Caco-2 (cell line): ENCODE data around the gene RPS16. TPM values are rescaled to one million over a fixed set of nuclear protein-coding genes. Genes with fewer than 3 reads are reported as not detected.

Experiments
- BruUV-seq: library from RNA; stranded (reverse); fragments of 400-500 nt; replicated peaks from 2 replicates; lab custom pipeline; 2021; lab: Mats Ljungman, UMichigan
- CTCF ChIA-PET: fragments of 300-600 bp; sonication (Branson Sonifier 250); formaldehyde crosslinking; loops from one replicate; lab custom pipeline; 2022; ENCODE audit warnings: antibody characterized with exemption; lab: Charles Lee
- POLR2A ChIA-PET: fragments of 300-600 bp; sonication (Branson Sonifier 250); formaldehyde crosslinking; loops from one replicate; lab custom pipeline; 2022; ENCODE audit warnings: antibody characterized with exemption; lab: Charles Lee
- DNase-seq, 2 experiments: peaks; one replicate each; pipeline versions ENCODE4 v3.0.0 to v3.0.0-alpha.2; 2020 to 2022
- H3K27me3 ChIP-seq: replicated peaks from 2 replicates; pipeline ENCODE4 v1.6.0; 2011; ENCODE audit warnings: low read length; ENCODE audit not compliant: control insufficient read depth, insufficient read depth
- H3K36me3 ChIP-seq: 2 replicates; pipeline ENCODE4 v1.5.1; 2011; ENCODE audit warnings: low read length; ENCODE audit not compliant: control insufficient read depth, insufficient read depth
- H3K4me1 ChIP-seq: fragments of 250-450 bp; sonication (Bioruptor Pico); 2 replicates; pipeline ENCODE4 v1.5.1; 2020; ENCODE audit warnings: mild to moderate bottlenecking
- H3K4me3 ChIP-seq: 2 replicates; pipeline ENCODE4 v1.5.1; 2011; ENCODE audit warnings: low read depth, mild to moderate bottlenecking, control low read depth, low read length
- H3K9me3 ChIP-seq: fragments of 250-450 bp; sonication (Bioruptor Pico); 2 replicates; pipeline ENCODE4 v1.5.1; 2020; ENCODE audit warnings: mild to moderate bottlenecking, moderate library complexity
- H3K27ac Mint-ChIP-seq: one replicate; pipeline ENCODE4 v1.8.0; 2022; ENCODE audit warnings: mixed read lengths; ENCODE audit not compliant: unreplicated experiment
- H3K27me3 Mint-ChIP-seq: one replicate; pipeline ENCODE4 v1.8.0; 2022; ENCODE audit warnings: mixed read lengths; ENCODE audit not compliant: insufficient read depth, unreplicated experiment
- H3K36me3 Mint-ChIP-seq: one replicate; pipeline ENCODE4 v1.8.0; 2022; ENCODE audit warnings: mild to moderate bottlenecking, mixed read lengths; ENCODE audit not compliant: insufficient read depth, unreplicated experiment
- H3K4me1 Mint-ChIP-seq: one replicate; pipeline ENCODE4 v1.8.0; 2022; ENCODE audit warnings: low read depth, mixed read lengths; ENCODE audit not compliant: unreplicated experiment
- H3K4me3 Mint-ChIP-seq: one replicate; pipeline ENCODE4 v1.8.0; 2022; ENCODE audit warnings: mild to moderate bottlenecking, moderate library complexity, mixed read lengths; ENCODE audit not compliant: unreplicated experiment
- H3K9me3 Mint-ChIP-seq: one replicate; pipeline ENCODE4 v1.8.0; 2022; ENCODE audit warnings: mixed read lengths; ENCODE audit not compliant: unreplicated experiment
- intact Hi-C: fragments of 100-400 bp; cut with micrococcal nuclease; formaldehyde crosslinking; loops from one replicate; pipeline ENCODE4 v1.10.0; 2022; ENCODE audit not compliant: unreplicated experiment
- total RNA-seq: library from RNA; stranded (reverse); gene quantifications from 2 replicates; pipeline ENCODE4 v1.2.3, GENCODE V29; 2022
- TF ChIP-seq, protein P1 (sequence below), 2 experiments: fragments of 200-600 bp in 1 of 2; IDR thresholded peaks; 1 replicate in 1 of 2; 2 replicates in 1 of 2; pipeline versions ENCODE4 v1.5.1 to v1.8.0; 2011 to 2022; ENCODE audit warnings: antibody characterized with exemption in 1 of 2, control low read depth in 1 of 2, inconsistent platforms in 1 of 2, low read depth in 1 of 2, low read length in 1 of 2, mild to moderate bottlenecking in 1 of 2, moderate library complexity in 1 of 2; ENCODE audit not compliant: insufficient read depth in 1 of 2, severe bottlenecking in 1 of 2, unreplicated experiment in 1 of 2

Gene RPS16
- total RNA-seq, 1 experiment from 2014 or later = 2,801 TPM

DNA sequence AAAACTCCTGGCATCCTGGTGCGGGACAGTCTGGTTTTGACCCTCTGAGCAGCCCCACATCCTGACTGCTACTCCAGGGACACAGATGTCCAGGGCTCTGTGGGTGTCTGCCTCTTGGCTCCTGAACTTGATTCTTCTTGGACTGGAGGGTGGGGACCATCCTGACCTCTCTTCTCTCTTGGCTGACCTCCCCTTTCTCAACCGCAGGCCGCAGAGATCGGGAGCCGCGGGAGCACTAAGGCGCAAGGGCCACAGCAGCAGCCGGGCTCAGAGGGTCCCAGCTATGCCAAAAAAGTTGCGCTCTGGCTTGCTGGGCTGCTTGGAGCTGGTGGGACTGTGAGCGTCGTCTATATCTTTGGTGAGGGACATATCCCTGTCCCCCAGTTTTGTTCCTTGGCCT lies 45.9 kb upstream of the RPS16 start:
- intact Hi-C loops = loop anchor here (2.0 kb wide), 1 partner anchor 37 kb away; the partner anchor contains the start of gene SUPT5H
- no peaks in the 10 kb centered on the region for H3K27me3 Mint-ChIP-seq
- no peaks in the 10 kb centered on the region for H3K27me3 ChIP-seq
- H3K36me3 Mint-ChIP-seq = peaks cover 74% of the 10 kb centered on the region
- H3K4me1 Mint-ChIP-seq = peaks cover 17% of the 10 kb centered on the region
- H3K9me3 Mint-ChIP-seq = no peaks in the 10 kb centered on the region
- H3K36me3 ChIP-seq = peaks cover 4% of the 10 kb centered on the region
- H3K27ac Mint-ChIP-seq = peak overlapping the region; percentile 81
- H3K9me3 ChIP-seq = no peaks in the 10 kb centered on the region
- TF ChIP-seq, protein P1, sequence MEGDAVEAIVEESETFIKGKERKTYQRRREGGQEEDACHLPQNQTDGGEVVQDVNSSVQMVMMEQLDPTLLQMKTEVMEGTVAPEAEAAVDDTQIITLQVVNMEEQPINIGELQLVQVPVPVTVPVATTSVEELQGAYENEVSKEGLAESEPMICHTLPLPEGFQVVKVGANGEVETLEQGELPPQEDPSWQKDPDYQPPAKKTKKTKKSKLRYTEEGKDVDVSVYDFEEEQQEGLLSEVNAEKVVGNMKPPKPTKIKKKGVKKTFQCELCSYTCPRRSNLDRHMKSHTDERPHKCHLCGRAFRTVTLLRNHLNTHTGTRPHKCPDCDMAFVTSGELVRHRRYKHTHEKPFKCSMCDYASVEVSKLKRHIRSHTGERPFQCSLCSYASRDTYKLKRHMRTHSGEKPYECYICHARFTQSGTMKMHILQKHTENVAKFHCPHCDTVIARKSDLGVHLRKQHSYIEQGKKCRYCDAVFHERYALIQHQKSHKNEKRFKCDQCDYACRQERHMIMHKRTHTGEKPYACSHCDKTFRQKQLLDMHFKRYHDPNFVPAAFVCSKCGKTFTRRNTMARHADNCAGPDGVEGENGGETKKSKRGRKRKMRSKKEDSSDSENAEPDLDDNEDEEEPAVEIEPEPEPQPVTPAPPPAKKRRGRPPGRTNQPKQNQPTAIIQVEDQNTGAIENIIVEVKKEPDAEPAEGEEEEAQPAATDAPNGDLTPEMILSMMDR (IDR thresholded peaks at IDR 0.05; ENCODE audit: insufficient read depth in 1 of 2, low read depth in 1 of 2, low read length in 1 of 2, severe bottlenecking in 1 of 2, unreplicated experiment in 1 of 2) = no peak
- ChIA-PET POLR2A (interaction anchor here (0.9 kb wide), 1 partner anchor 46 kb away, joined by 4 read pairs; the partner anchor contains the start of gene RPS16), CTCF (interaction anchor here (0.5 to 0.7 kb wide), 2 partner anchors 21 to 38 kb away, joined by 3 to 5 read pairs; no protein-coding TSS in a partner anchor)
- no TSS peak for BruUV-seq
- DNase-seq = no peak
- peak overlapping the region; percentile 92 for H3K4me3 Mint-ChIP-seq
- 0 out of 2 replicates have a peak, but pooled peaks cover 5% of the 10 kb centered on the region for H3K4me1 ChIP-seq
- peak overlapping the region; percentile 94 for H3K4me3 ChIP-seq

- DNase-seq = no peak
- peak overlapping the region; percentile 92 for H3K4me3 Mint-ChIP-seq
- H3K4me1 Mint-ChIP-seq = peaks cover 17% of the 10 kb centered on the region
- Histone ChIP-seq H3K27me3 (no peaks in the 10 kb centered on the region), H3K4me1 (0 out of 2 replicates have a peak, but pooled peaks cover 5% of the 10 kb centered on the region), H3K9me3 (no peaks in the 10 kb centered on the region), H3K4me3 (peak overlapping the region; percentile 94), H3K36me3 (peaks cover 5% of the 10 kb centered on the region)
- peak overlapping the region; percentile 81 for H3K27ac Mint-ChIP-seq
- H3K9me3 Mint-ChIP-seq = no peaks in the 10 kb centered on the region
- ChIA-PET POLR2A (interaction anchor here (0.6 to 1.2 kb wide), 4 partner anchors 45 to 985 kb away, joined by 3 to 41 read pairs (median 6); partner anchors contain the start of gene RPS16), CTCF (interaction anchor here (0.6 kb wide), 2 partner anchors 46 to 90 kb away, joined by 3 to 5 read pairs; partner anchors contain the start of gene PAF1)
- H3K36me3 Mint-ChIP-seq = peaks cover 76% of the 10 kb centered on the region
- BruUV-seq = TSS peak; percentile 26
- intact Hi-C loops = loop anchor here (2.0 kb wide), 1 partner anchor 36 kb away; the partner anchor contains the start of gene SUPT5H
- TF ChIP-seq, protein P1 (IDR thresholded peaks at IDR 0.05; ENCODE audit: insufficient read depth in 1 of 2, low read depth in 1 of 2, low read length in 1 of 2, severe bottlenecking in 1 of 2, unreplicated experiment in 1 of 2) = no peak
- H3K27me3 Mint-ChIP-seq = no peaks in the 10 kb centered on the region
Measured at GRCh38 chr19:39481229-39481545, 45.4 kb upstream of the RPS16 start.

GRCh38 chr19:39480337-39481228 lies 44.8 kb upstream of the RPS16 start, which contains the start of gene TIMM50:
Gene TIMM50 (plus strand): TSS chr19:39480838. CDS start chr19:39480854, 16 bp downstream.
- H3K36me3 ChIP-seq = peaks cover 8% of the 10 kb centered on the region
- 0 out of 2 replicates have a peak, but pooled peaks cover 5% of the 10 kb centered on the region for H3K4me1 ChIP-seq
- no TSS peak for BruUV-seq
- Mint-ChIP-seq H3K4me1 (peaks cover 17% of the 10 kb centered on the region), H3K4me3 (peak within 1 kb of the TSS; percentile 92), H3K27me3 (no peaks in the 10 kb centered on the region), H3K36me3 (peaks cover 76% of the 10 kb centered on the region), H3K9me3 (no peaks in the 10 kb centered on the region), H3K27ac (peak within 1 kb of the TSS; percentile 81)
- CTCF ChIA-PET = interaction anchor here (0.6 to 0.9 kb wide), 3 partner anchors 17 to 90 kb away, joined by 3 to 5 read pairs (median 3); partner anchors contain the start of gene PAF1
- H3K9me3 ChIP-seq = no peaks in the 10 kb centered on the region
- intact Hi-C loops = loop anchor here (2.0 kb wide), 1 partner anchor 36 kb away; the partner anchor contains the start of gene SUPT5H
- TF ChIP-seq, protein P1 (IDR thresholded peaks at IDR 0.05; ENCODE audit: insufficient read depth in 1 of 2, low read depth in 1 of 2, low read length in 1 of 2, severe bottlenecking in 1 of 2, unreplicated experiment in 1 of 2) = peak in 1 of 2 experiments; percentile 8
- POLR2A ChIA-PET = interaction anchor here (0.6 to 1.2 kb wide), 7 partner anchors 11 to 985 kb away, joined by 3 to 41 read pairs (median 3); partner anchors contain the start of gene RPS16
- H3K4me3 ChIP-seq = peak within 1 kb of the TSS; percentile 94
- no peaks in the 10 kb centered on the region for H3K27me3 ChIP-seq
- DNase-seq = peak; percentile 99 to 100
